ENCODE results near the gene ZNF236. TPM values are rescaled to one million over a fixed set of nuclear protein-coding genes. Genes with fewer than 3 reads are reported as not detected.

Gene ZNF236
- total and polyA plus RNA-seq, 2 donors (not counting 3 experiments of a cell fraction or from before 2014, with no cell fraction given), result 4.5 to 14.7 TPM

DNA sequence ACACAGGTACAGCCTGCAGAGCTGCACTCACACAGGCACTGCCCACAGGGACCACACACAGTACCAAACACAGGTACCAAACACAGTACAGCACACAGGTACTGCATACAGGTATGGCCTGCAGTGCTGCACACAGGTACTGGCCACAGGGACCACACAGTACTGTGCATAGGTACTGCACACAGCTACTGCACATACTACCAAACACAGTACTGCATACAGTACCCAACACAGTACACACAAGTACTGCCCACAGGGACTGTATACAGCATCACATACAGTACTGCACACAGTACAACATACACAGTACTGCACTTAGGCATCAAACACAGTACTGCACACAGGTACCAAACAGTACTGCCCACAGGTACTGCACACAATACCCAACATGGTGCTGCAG, 74.3 kb downstream of the ZNF236 start:
- CTCF ChIA-PET, result no interaction called here

More for the DNA sequence above, 74.3 kb downstream of the ZNF236 start:
- intact Hi-C loops (cut with micrococcal nuclease), result no loop called here
- Histone ChIP-seq H3K4me1 (ENCODE audit: control insufficient read depth, extremely low read depth, insufficient read depth, low read length) (no peaks in the 10 kb centered on the region), H3K9me1 (replicated peaks; ENCODE audit: control insufficient read depth, extremely low read depth, insufficient read depth, low read length) (no peaks in the 10 kb centered on the region), H4K20me1 (replicated peaks; ENCODE audit: control insufficient read depth, extremely low read depth, insufficient read depth, low read length) (no peaks in the 10 kb centered on the region), H3K4me2 (ENCODE audit: insufficient read depth, low read length) (no peak overlapping the region), H3K79me2 (ENCODE audit: control insufficient read depth, insufficient read depth, low read length) (no peaks in the 10 kb centered on the region), H2AFZ (ENCODE audit: low read depth, low read length) (no peak overlapping the region), H3K36me3 (ENCODE audit: control insufficient read depth in 2 of 2, extremely low read depth in 1 of 2, insufficient read depth in 2 of 2, low read length in 2 of 2) (peaks cover 18 to 32% of the 10 kb centered on the region in 2 experiments), H3K9me3 (replicated peaks; ENCODE audit: control insufficient read depth, insufficient read depth, low read length) (no peaks in the 10 kb centered on the region), H3K27ac (ENCODE audit: insufficient read depth, low read depth, low read length) (no peak overlapping the region), H3K9ac (replicated peaks; ENCODE audit: extremely low read depth, insufficient read depth, low read length) (no peak overlapping the region), H3K4me3 (replicated peaks in 1 of 3; ENCODE audit: insufficient read depth in 1 of 3, low read depth in 1 of 3, low read length in 3 of 3) (no peak overlapping the region), H3K27me3 (ENCODE audit: control insufficient read depth in 2 of 2, insufficient read depth in 2 of 2, low read length in 2 of 2) (no peaks in the 10 kb centered on the region)
- POLR2A ChIA-PET, result no interaction called here
- TF ChIP-seq POLR2AphosphoS5 (IDR thresholded peaks at IDR 0.05; ENCODE audit: insufficient read depth, low read depth, low read length) (no peak), MYC (IDR thresholded peaks at IDR 0.05; ENCODE audit: low read depth, low read length) (no peak), EZH2 (IDR thresholded peaks at IDR 0.05; ENCODE audit: borderline replicate concordance, low read depth, low read length, severe bottlenecking) (no peak), FOS (IDR thresholded peaks at IDR 0.05; ENCODE audit: borderline replicate concordance, insufficient read depth, low read length) (no peak), POLR2A (IDR thresholded peaks at IDR 0.05; ENCODE audit: low read depth, low read length) (no peak), JUN (IDR thresholded peaks at IDR 0.05; ENCODE audit: borderline replicate concordance, insufficient read depth, insufficient read length, low read depth) (no peak), GATA2 (IDR thresholded peaks at IDR 0.05; ENCODE audit: insufficient read depth, insufficient read length, low read depth, low read length) (no peak)
- TF ChIP-seq, protein P1, sequence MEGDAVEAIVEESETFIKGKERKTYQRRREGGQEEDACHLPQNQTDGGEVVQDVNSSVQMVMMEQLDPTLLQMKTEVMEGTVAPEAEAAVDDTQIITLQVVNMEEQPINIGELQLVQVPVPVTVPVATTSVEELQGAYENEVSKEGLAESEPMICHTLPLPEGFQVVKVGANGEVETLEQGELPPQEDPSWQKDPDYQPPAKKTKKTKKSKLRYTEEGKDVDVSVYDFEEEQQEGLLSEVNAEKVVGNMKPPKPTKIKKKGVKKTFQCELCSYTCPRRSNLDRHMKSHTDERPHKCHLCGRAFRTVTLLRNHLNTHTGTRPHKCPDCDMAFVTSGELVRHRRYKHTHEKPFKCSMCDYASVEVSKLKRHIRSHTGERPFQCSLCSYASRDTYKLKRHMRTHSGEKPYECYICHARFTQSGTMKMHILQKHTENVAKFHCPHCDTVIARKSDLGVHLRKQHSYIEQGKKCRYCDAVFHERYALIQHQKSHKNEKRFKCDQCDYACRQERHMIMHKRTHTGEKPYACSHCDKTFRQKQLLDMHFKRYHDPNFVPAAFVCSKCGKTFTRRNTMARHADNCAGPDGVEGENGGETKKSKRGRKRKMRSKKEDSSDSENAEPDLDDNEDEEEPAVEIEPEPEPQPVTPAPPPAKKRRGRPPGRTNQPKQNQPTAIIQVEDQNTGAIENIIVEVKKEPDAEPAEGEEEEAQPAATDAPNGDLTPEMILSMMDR (IDR thresholded peaks at IDR 0.05; ENCODE audit: extremely low read depth in 1 of 2, insufficient read depth in 1 of 2, low read depth in 1 of 2, low read length in 2 of 2), result no peak
- TF ChIP-seq, protein P2, sequence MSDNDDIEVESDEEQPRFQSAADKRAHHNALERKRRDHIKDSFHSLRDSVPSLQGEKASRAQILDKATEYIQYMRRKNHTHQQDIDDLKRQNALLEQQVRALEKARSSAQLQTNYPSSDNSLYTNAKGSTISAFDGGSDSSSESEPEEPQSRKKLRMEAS (IDR thresholded peaks at IDR 0.05; ENCODE audit: insufficient read depth, insufficient read length), result no peak
- dilution Hi-C loops (cut with MboI; ENCODE audit: extremely low pct_ligation_motif_present, low sequenced_read_pairs), result no loop called here
- no TSS peak for BruUV-seq (replicated peaks)
- DNase-seq (ENCODE audit: low read depth, low spot score) (no peak), FAIRE-seq (no peak)

All from endothelial cell of umbilical vein (primary cell).